GM12878 (cell line): ENCODE results near the gene TRIAP1. TPM values are rescaled to one million over a fixed set of nuclear protein-coding genes. Genes with fewer than 3 reads are reported as not detected.

ENCODE experiments used
- ATAC-seq: fragments of 200-7000 bp; cut with Tn5 transposase; 3 replicates; pipeline ENCODE4 v1.9.1; 2020; ENCODE audit warnings: mild to moderate bottlenecking, moderate library complexity
- BruUV-seq: library from RNA; stranded (reverse); fragments of 400-500 nt; replicated peaks from 2 replicates; lab custom pipeline; 2021; lab: Mats Ljungman, UMichigan
- CTCF ChIA-PET: fragments of 300-600 bp; sonication (Branson Sonifier 250); formaldehyde crosslinking; extraction: SDS; loops from one replicate; lab custom pipeline; 2021; ENCODE audit warnings: inconsistent platforms; lab: Yijun Ruan, JAX
- POLR2A ChIA-PET: fragments of 350-600 bp; formaldehyde crosslinking; extraction: SDS; loops from one replicate; lab custom pipeline; 2021; ENCODE audit warnings: inconsistent platforms; lab: Charles Lee
- RAD21 ChIA-PET: fragments of 300-600 bp; sonication (Branson Sonifier 250); formaldehyde crosslinking; loops from one replicate; lab custom pipeline; 2023; ENCODE audit warnings: antibody characterized with exemption; ENCODE audit not compliant: unreplicated experiment; lab: Charles Lee
- SMC1A ChIA-PET: fragments of 300-600 bp; sonication (Branson Sonifier 250); formaldehyde crosslinking; loops from one replicate; lab custom pipeline; 2023; ENCODE audit not compliant: unreplicated experiment, uncharacterized antibody; lab: Charles Lee
- DNase-seq: peaks from one replicate; pipeline ENCODE4 v3.0.0-alpha.2; 2011; ENCODE audit warnings: low read depth, low spot score
- FAIRE-seq: peaks from 3 replicates; lab custom pipeline; 2011; peaks lifted over from hg19 to GRCh38; lab: Jason Lieb, UNC
- H2AFZ ChIP-seq: 2 replicates; pipeline ENCODE4 v1.6.0; 2011; ENCODE audit warnings: low read depth, low read length, control low read depth; ENCODE audit not compliant: control insufficient read depth
- H3K27ac ChIP-seq: 2 replicates; pipeline ENCODE4 v1.5.1; 2011; ENCODE audit warnings: control low read depth; ENCODE audit not compliant: control insufficient read depth, insufficient read depth
- H3K27me3 ChIP-seq, 2 experiments: replicated peaks in 1 of 2; 2 replicates each; pipeline versions ENCODE4 v1.6.0 to v1.6.1; 2011; ENCODE audit warnings: low read length in 1 of 2; ENCODE audit not compliant: control insufficient read depth in 2 of 2, insufficient read depth in 2 of 2
- H3K36me3 ChIP-seq, 2 experiments: 2 replicates each; pipeline ENCODE4 v1.5.1; 2011; ENCODE audit warnings: low read length in 1 of 2; ENCODE audit not compliant: control insufficient read depth in 2 of 2, insufficient read depth in 2 of 2
- H3K4me1 ChIP-seq: 2 replicates; pipeline ENCODE4 v1.6.1; 2011; ENCODE audit warnings: mild to moderate bottlenecking, low read length, moderate library complexity, mixed read lengths; ENCODE audit not compliant: control insufficient read depth, insufficient read depth
- H3K4me2 ChIP-seq: 2 replicates; pipeline ENCODE4 v1.6.0; 2011; ENCODE audit warnings: control low read depth; ENCODE audit not compliant: control insufficient read depth, insufficient read depth
- H3K4me3 ChIP-seq: fragments of 200-600 bp; sonication (generic); 2 replicates; pipeline ENCODE4 v1.5.1; 2016
- H3K79me2 ChIP-seq: 2 replicates; pipeline ENCODE4 v1.6.0; 2011; ENCODE audit warnings: low read length; ENCODE audit not compliant: control insufficient read depth, insufficient read depth
- H3K9ac ChIP-seq: 2 replicates; pipeline ENCODE4 v1.8.0; 2011; ENCODE audit warnings: low read length, control low read depth, mixed read lengths; ENCODE audit not compliant: control insufficient read depth, insufficient read depth
- H3K9me3 ChIP-seq: replicated peaks from 3 replicates; pipeline ENCODE4 v1.5.1; 2011; ENCODE audit warnings: mild to moderate bottlenecking, low read length; ENCODE audit not compliant: control insufficient read depth, insufficient read depth
- H4K20me1 ChIP-seq: 2 replicates; pipeline ENCODE4 v1.6.0; 2011; ENCODE audit not compliant: control insufficient read depth, insufficient read depth
- ATF7 ChIP-seq: fragments of 450-650 bp; IDR thresholded peaks from 2 replicates; pipeline ENCODE4 v1.6.1; 2016; ENCODE audit warnings: low read depth, mild to moderate bottlenecking
- CHD2 ChIP-seq: IDR thresholded peaks from 2 replicates; pipeline ENCODE4 v1.6.1; 2011; ENCODE audit warnings: low read depth, low read length, improper control_type of control experiment, borderline replicate concordance
- CREM ChIP-seq: IDR thresholded peaks from 2 replicates; pipeline ENCODE4 v1.6.1; 2014; ENCODE audit warnings: antibody characterized with exemption, low read depth
- CTCF ChIP-seq, 3 experiments: IDR thresholded peaks in 2 of 3; conservative IDR thresholded peaks in 1 of 3; 2 replicates each; pipeline ENCODE4 v1.5.1; 2011; ENCODE audit warnings: low read depth in 3 of 3, low read length in 3 of 3, mild to moderate bottlenecking in 3 of 3, control low read depth in 2 of 3, moderate library complexity in 2 of 3, inconsistent platforms in 1 of 3, mixed read lengths in 1 of 3; ENCODE audit not compliant: control insufficient read depth in 2 of 3, insufficient read depth in 1 of 3; ENCODE audit errors: extremely low read depth in 1 of 3
- EGR1 ChIP-seq, 2 experiments: IDR thresholded peaks; 1 replicate in 1 of 2; 2 replicates in 1 of 2; pipeline ENCODE4 v1.6.1; 2011 to 2012; ENCODE audit warnings: low read depth in 2 of 2, low read length in 2 of 2, borderline replicate concordance in 1 of 2, mild to moderate bottlenecking in 1 of 2, moderate library complexity in 1 of 2
- NR2F1 ChIP-seq: fragments of 450-650 bp; conservative IDR thresholded peaks from 2 replicates; pipeline ENCODE4 v1.6.1; 2017; ENCODE audit warnings: mild to moderate bottlenecking
- REST ChIP-seq: IDR thresholded peaks from 2 replicates; pipeline ENCODE4 v1.6.1; 2012; ENCODE audit warnings: mild to moderate bottlenecking, low read depth, low read length
- SKIL ChIP-seq: fragments of 450-650 bp; IDR thresholded peaks from 2 replicates; pipeline ENCODE4 v1.6.1; 2017; ENCODE audit warnings: mild to moderate bottlenecking, low read depth, inconsistent platforms; ENCODE audit not compliant: poor library complexity, severe bottlenecking
- SPI1 ChIP-seq: IDR thresholded peaks from 2 replicates; pipeline ENCODE4 v1.6.1; 2011; ENCODE audit warnings: low read depth, mild to moderate bottlenecking, low read length, moderate library complexity, borderline replicate concordance; ENCODE audit not compliant: insufficient read depth
- ZNF217 ChIP-seq: fragments of 450-650 bp; IDR thresholded peaks from 2 replicates; pipeline ENCODE4 v1.6.1; 2017; ENCODE audit warnings: antibody characterized with exemption, mild to moderate bottlenecking
- WGBS: methylation state at CpG from one replicate; pipeline ENCODE4 v1.1.6; 2016; ENCODE audit warnings: low lambda C conversion rate; ENCODE audit not compliant: insufficient replicate concordance, insufficient coverage; ENCODE audit errors: missing lambda C conversion rate; 5-methylcytosine and 5-hydroxymethylcytosine counted together
- in situ Hi-C: fragments of 300-500 bp; cut with MboI; formaldehyde crosslinking; loops from 9 replicates; pipeline ENCODE4 v1.14.3; 2018; ENCODE audit warnings: mixed read lengths
- intact Hi-C: fragments of 100-400 bp; cut with micrococcal nuclease; formaldehyde crosslinking; loops from one replicate; pipeline ENCODE4 v1.14.2; 2022; ENCODE audit not compliant: unreplicated experiment
- polyA plus RNA-seq, 11 experiments: library from polyadenylated mRNA; depleted of rRNA in 4 of 11; unstranded in 6 of 11; stranded (reverse) in 5 of 11; fragments of >200 nt; fragmentation: Nextera tagmentation in 4 of 11; fragmentation: Illumina TruSeq in 1 of 11; extraction: Ambion mirVana in 4 of 11; extraction: Trizol in 1 of 11; gene quantifications; 1 replicate in 1 of 11; 2 replicates in 10 of 11; pipeline versions ENCODE4 v1.2.1 to v1.2.3, GENCODE V29; 2011 to 2016; ENCODE audit warnings: inconsistent platforms in 2 of 11, missing spikeins in 2 of 11, low read depth in 1 of 11
- total RNA-seq, 4 experiments: library from RNA; depleted of rRNA in 3 of 4; stranded (reverse); fragments of >200 nt in 3 of 4; fragmentation: Illumina TruSeq in 1 of 4; extraction: Trizol in 1 of 4; gene quantifications; 2 replicates each; pipeline versions ENCODE4 v1.2.1 to v1.2.3, GENCODE V29; 2013 to 2021

The TRIAP1 gene
- total and polyA plus RNA-seq, 10 of the 15 experiments (the other 5 are each of a cell fraction or from before 2014, with no cell fraction given), result 44.8 to 346 (median 80.8) TPM

- 0 out of 3 replicates have a peak, but pooled peaks of 1 of the 2 experiments have one; percentile 33 for TF ChIP-seq EGR1 (IDR thresholded peaks at IDR 0.05; ENCODE audit: borderline replicate concordance in 1 of 2, low read depth in 2 of 2, low read length in 2 of 2)
Measured at GRCh38 chr12:120469450-120470149, 23.4 kb upstream of the TRIAP1 start, which contains the start of gene SRSF9 (continued).

GRCh38 chr12:120468821-120469449, 22.8 kb upstream of the TRIAP1 start:
- RAD21 ChIA-PET, result interaction anchor here (0.6 to 1.9 kb wide), 3 partner anchors 27 to 225 kb away, joined by 4 to 8 read pairs (median 4); partner anchors contain the start of gene DYNLL1
- BruUV-seq, result no TSS peak
- peaks cover 49% of the 10 kb centered on the region for H3K79me2 ChIP-seq
- no peak for DNase-seq
- FAIRE-seq, result no peak
- peak overlapping the region; percentile 84 for H3K9ac ChIP-seq
- H3K4me2 ChIP-seq, result peak overlapping the region; percentile 80
- peak; percentile 57 for ATAC-seq
- peak overlapping the region; percentile 67 for H2AFZ ChIP-seq
- H3K4me1 ChIP-seq, result peaks cover 12% of the 10 kb centered on the region
- SMC1A ChIA-PET, result interaction anchor here (0.6 to 2.8 kb wide), 9 partner anchors 10 to 81 kb away, joined by 3 to 10 read pairs (median 3); partner anchors contain the start of gene DYNLL1
- H3K4me3 ChIP-seq, result peak overlapping the region; percentile 87
- peak overlapping the region; percentile 80 for H3K27ac ChIP-seq
- in situ Hi-C loops, result no loop called here
- H4K20me1 ChIP-seq, result peaks cover 10% of the 10 kb centered on the region
- CTCF ChIA-PET, result interaction anchor here (0.6 to 5.9 kb wide), 15 partner anchors 10 to 581 kb away, joined by 3 to 39 read pairs (median 4); partner anchors contain the start of genes COX6A1 and POP5
- no peaks in the 10 kb centered on the region for H3K9me3 ChIP-seq
- H3K27me3 ChIP-seq, result no peaks in the 10 kb centered on the region
- WGBS, result 3% methylated on average over 38 of the region's 57 CpGs
- peaks cover 1 to 18% of the 10 kb centered on the region in 2 experiments for H3K36me3 ChIP-seq
- intact Hi-C loops, result loop anchor here (1.0 to 2.0 kb wide), 4 partner anchors 22 to 65 kb away; partner anchors contain the start of genes COX6A1, DYNLL1, GATC and RNF10
- POLR2A ChIA-PET, result interaction anchor here (0.6 to 1.8 kb wide), 11 partner anchors 11 to 440 kb away, joined by 3 to 8 read pairs (median 3); partner anchors contain the start of genes COQ5, DYNLL1 and SIRT4
- TF ChIP-seq ATF7 (no peak), SPI1 (peak; percentile 36; the same call in 1 of the 2 replicates), CHD2 (0 out of 2 replicates have a peak, but pooled peaks have one; percentile 42), CTCF (IDR thresholded peaks at IDR 0.05 in 2 of 3, conservative IDR thresholded peaks at IDR 0.05 in 1 of 3; ENCODE audit: control insufficient read depth in 2 of 3, extremely low read depth in 1 of 3, insufficient read depth in 1 of 3, low read depth in 3 of 3, low read length in 3 of 3) (peak in 1 of 3 experiments; percentile 21; a peak in 2 of 6 replicates), SKIL (no peak), NR2F1 (0 out of 2 replicates have a peak, but pooled peaks have one; percentile 10), REST (no peak), CREM (0 out of 2 replicates have a peak, but pooled peaks have one; percentile 8), ZNF217 (no peak)
